Activated T-helper 17 cell treated with anti-CD3 and anti-CD28 coated beads, Interleukin-2, amount 50 U/mL, for 72 hours (primary cell): Measurements from ENCODE around the gene RSPO1. TPM values are rescaled to one million over a fixed set of nuclear protein-coding genes. Genes with fewer than 3 reads are reported as not detected.

Experiments
- ATAC-seq: fragments of 150-1000 bp; cut with Tn5 transposase; replicated peaks from 2 replicates; pipeline ENCODE4 v1.10.0; 2021; ENCODE audit warnings: mild to moderate bottlenecking, moderate library complexity
- H3K27ac Mint-ChIP-seq: one replicate; pipeline ENCODE4 v1.8.0; 2022; ENCODE audit warnings: mixed read lengths
- H3K27me3 Mint-ChIP-seq: one replicate; pipeline ENCODE4 v1.8.0; 2022; ENCODE audit warnings: mixed read lengths
- H3K36me3 Mint-ChIP-seq: one replicate; pipeline ENCODE4 v1.8.0; 2022; ENCODE audit warnings: low read depth, mild to moderate bottlenecking, mixed read lengths
- H3K4me1 Mint-ChIP-seq: one replicate; pipeline ENCODE4 v1.8.0; 2022; ENCODE audit warnings: mixed read lengths
- H3K4me3 Mint-ChIP-seq: one replicate; pipeline ENCODE4 v1.8.0; 2022; ENCODE audit warnings: mild to moderate bottlenecking, mixed read lengths
- H3K9me3 Mint-ChIP-seq: one replicate; pipeline ENCODE4 v1.8.0; 2022; ENCODE audit warnings: mixed read lengths
- total RNA-seq, 2 donors: library from RNA; stranded (reverse); gene quantifications; one replicate each; pipeline ENCODE4 v1.2.3, GENCODE V29; 2022

The RSPO1 gene
- total RNA-seq, 2 donors from 2014 or later = not detected

DNA sequence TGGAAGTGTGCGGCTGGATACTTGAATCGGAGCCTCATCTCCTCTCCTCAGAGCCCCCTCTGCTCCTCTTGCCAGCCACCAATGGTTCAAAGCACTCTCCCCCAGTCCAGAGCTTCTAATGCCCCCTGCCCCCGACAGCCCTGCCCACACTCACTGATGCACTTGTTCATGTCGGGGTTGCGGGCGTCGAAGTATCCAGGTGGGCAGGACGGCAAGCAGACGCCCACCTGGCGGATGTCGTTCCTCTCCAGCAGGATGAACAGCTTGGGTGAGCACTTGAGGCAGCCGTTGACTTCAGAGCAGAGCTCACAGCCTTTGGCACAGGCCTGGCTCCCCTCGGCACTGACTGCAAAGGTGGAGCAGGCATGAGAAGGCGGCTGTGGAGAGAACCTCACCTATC lies 18.4 kb downstream of the RSPO1 start:
- H3K4me3 Mint-ChIP-seq = no peak overlapping the region
- peaks cover 37% of the 10 kb centered on the region for H3K27me3 Mint-ChIP-seq
- H3K27ac Mint-ChIP-seq = no peak overlapping the region

DNA sequence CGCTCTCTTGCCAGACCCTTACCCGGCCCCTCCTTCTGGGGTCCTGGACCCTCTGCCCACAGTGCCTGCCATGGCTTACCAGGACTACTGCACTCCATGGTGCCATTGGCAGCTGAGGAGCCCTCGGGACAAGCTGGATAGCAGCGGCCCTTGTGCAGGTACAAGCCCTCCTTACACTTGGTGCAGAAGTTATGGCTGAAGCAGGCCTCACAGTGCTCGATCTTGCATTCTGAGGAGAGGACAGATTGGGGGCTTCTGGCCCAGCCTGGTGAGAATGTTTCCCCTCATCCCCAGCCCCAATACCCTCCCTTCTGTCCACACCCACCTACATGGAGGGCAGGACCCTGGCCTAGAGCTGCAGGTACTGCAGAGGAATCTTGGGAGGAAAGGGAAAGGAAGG lies 20.6 kb downstream of the RSPO1 start:
- H3K4me3 Mint-ChIP-seq = no peak overlapping the region
- H3K27ac Mint-ChIP-seq = no peak overlapping the region
- no peaks in the 10 kb centered on the region for H3K9me3 Mint-ChIP-seq
- no peaks in the 10 kb centered on the region for H3K36me3 Mint-ChIP-seq
- no peak for ATAC-seq
- H3K4me1 Mint-ChIP-seq = peaks cover 3% of the 10 kb centered on the region
- H3K27me3 Mint-ChIP-seq = peaks cover 31% of the 10 kb centered on the region

More for the DNA sequence above, 18.4 kb downstream of the RSPO1 start:
- ATAC-seq = no peak
- Mint-ChIP-seq H3K36me3 (no peaks in the 10 kb centered on the region), H3K9me3 (no peaks in the 10 kb centered on the region), H3K4me1 (peaks cover 3% of the 10 kb centered on the region)

- peaks cover 17% of the 10 kb centered on the region for H3K27me3 Mint-ChIP-seq
- ATAC-seq = no peak
- H3K4me1 Mint-ChIP-seq = no peaks in the 10 kb centered on the region
- H3K36me3 Mint-ChIP-seq = no peaks in the 10 kb centered on the region
- no peak overlapping the region for H3K4me3 Mint-ChIP-seq
- H3K9me3 Mint-ChIP-seq = no peaks in the 10 kb centered on the region
- no peak overlapping the region for H3K27ac Mint-ChIP-seq
These were observed 22.5 kb downstream of the RSPO1 start for GRCh38 chr1:37612186-37612585.

- ATAC-seq = no peak
- Mint-ChIP-seq H3K27ac (no peak overlapping the region), H3K36me3 (no peaks in the 10 kb centered on the region), H3K4me3 (no peak overlapping the region), H3K9me3 (no peaks in the 10 kb centered on the region), H3K27me3 (peaks cover 2% of the 10 kb centered on the region), H3K4me1 (no peaks in the 10 kb centered on the region)
These were observed 24.7 kb downstream of the RSPO1 start for GRCh38 chr1:37609994-37610393.

DNA sequence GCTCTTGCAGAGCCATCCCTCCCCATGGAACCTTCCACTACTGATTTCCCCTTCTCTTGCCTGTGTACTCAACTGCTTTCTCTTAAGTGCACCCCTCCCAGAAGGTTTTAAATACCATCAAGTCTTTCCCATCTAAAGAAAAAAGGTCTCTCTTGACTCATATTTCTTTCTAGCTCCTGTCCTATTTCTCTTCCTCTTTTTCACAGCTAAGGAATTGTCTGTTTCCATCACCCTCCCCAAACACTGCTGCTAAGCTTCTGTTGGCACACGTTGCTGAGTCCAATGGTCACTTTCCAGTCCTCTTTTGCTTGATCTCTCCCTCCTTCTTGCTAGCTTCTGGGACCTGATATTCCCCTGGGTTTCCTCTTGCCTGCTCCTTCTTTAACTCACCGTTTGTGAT lies 25.7 kb downstream of the RSPO1 start:
- H3K4me3 Mint-ChIP-seq = no peak overlapping the region
- H3K4me1 Mint-ChIP-seq = no peaks in the 10 kb centered on the region
- no peak for ATAC-seq
- H3K36me3 Mint-ChIP-seq = no peaks in the 10 kb centered on the region
- no peak overlapping the region for H3K27ac Mint-ChIP-seq
- no peaks in the 10 kb centered on the region for H3K9me3 Mint-ChIP-seq
- peaks cover 11% of the 10 kb centered on the region for H3K27me3 Mint-ChIP-seq

- Mint-ChIP-seq H3K4me1 (peaks cover 5% of the 10 kb centered on the region), H3K9me3 (no peaks in the 10 kb centered on the region), H3K27ac (no peak overlapping the region), H3K27me3 (peaks cover 11% of the 10 kb centered on the region), H3K36me3 (no peaks in the 10 kb centered on the region), H3K4me3 (no peak overlapping the region)
- ATAC-seq = no peak
These were observed 28.0 kb downstream of the RSPO1 start for GRCh38 chr1:37606481-37607263.

DNA sequence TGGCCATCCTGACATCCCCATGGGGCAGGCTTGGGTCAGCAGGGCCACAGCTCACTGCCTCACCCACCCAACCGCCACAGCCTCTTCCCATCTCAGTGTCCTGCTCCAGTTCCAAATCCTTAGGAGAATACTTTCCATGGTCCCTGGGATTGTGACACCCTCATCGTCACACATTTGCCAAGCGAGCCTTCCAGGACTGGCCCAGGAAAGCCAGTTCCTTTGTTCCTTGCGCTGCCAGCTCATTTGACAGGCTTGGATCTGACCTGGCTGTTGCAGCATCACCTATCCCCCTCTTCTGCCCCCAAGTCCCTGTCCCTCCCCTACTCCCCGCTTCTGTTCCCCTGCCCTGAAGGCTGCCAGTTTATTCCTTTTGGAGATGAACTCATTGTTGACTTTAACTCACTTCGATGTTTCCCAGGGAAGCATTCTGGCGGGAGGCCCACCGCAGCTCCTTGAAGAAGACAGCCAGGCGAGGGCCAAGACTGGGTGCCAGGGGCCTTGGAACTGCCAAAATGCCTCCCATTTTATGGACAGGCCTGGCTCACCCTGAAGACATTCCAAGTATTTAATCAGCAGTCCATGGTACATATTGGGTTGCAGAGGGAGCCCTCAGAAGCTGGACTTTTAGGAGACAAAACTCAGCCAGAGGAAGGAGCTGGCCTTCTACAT lies 28.8 kb downstream of the RSPO1 start:
- Mint-ChIP-seq H3K4me3 (no peak overlapping the region), H3K4me1 (peaks cover 5% of the 10 kb centered on the region), H3K36me3 (no peaks in the 10 kb centered on the region), H3K27ac (no peak overlapping the region), H3K27me3 (peaks cover 11% of the 10 kb centered on the region), H3K9me3 (no peaks in the 10 kb centered on the region)
- no peak for ATAC-seq

- H3K36me3 Mint-ChIP-seq = no peaks in the 10 kb centered on the region
- H3K4me3 Mint-ChIP-seq = no peak overlapping the region
- ATAC-seq = no peak
- H3K27ac Mint-ChIP-seq = no peak overlapping the region
- peaks cover 5% of the 10 kb centered on the region for H3K4me1 Mint-ChIP-seq
- H3K27me3 Mint-ChIP-seq = peaks cover 11% of the 10 kb centered on the region
- no peaks in the 10 kb centered on the region for H3K9me3 Mint-ChIP-seq
These were observed 29.5 kb downstream of the RSPO1 start for GRCh38 chr1:37605061-37605650.

DNA sequence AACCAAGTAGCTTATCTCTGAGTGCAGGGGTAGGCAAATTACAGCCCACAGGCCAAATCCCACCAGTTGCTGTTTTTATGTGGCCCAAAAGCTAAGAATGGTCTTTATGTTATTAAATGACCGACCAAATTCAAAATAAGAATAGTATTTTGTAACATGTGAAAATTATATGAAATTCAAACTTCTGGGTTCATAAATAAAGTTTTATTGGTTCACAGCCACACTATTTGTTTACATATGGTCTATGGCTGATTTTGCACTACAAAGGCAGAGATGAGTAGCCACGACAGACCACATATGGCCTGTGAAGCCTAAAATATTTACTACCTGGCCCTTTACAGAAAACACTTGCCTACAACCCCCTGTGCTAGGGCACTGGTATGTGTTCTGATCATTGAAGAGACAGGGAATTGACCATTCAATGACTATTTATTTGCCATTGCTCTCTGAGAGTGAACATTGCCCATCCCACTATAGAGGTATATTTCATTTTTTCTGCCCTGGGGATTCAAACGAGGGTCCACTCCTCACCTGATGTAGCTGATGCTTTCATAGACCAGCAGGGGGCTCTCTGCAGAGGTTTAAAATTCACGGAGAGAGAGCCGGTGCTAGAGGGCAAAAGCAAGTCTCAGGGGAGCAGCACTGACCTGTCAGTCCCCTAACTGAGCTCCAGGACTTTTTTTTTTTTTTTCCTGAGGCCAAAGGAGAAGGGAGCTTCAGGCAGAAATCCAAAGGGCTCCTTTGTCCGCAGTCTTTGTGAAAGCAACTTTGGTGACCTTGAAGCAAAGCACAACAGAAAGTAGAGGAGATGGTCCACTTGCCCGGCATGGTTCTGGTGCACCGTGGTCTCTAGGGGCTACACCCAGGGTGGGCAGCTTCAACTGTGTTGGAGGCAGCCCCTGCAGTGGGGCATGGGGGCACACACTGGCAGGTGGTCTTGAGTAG lies 31.7 kb downstream of the RSPO1 start:
- H3K4me1 Mint-ChIP-seq = peaks cover 5% of the 10 kb centered on the region
- no peaks in the 10 kb centered on the region for H3K9me3 Mint-ChIP-seq
- H3K27ac Mint-ChIP-seq = no peak overlapping the region
- H3K36me3 Mint-ChIP-seq = no peaks in the 10 kb centered on the region
- ATAC-seq = peak; percentile 44
- no peak overlapping the region for H3K4me3 Mint-ChIP-seq
- peaks cover 11% of the 10 kb centered on the region for H3K27me3 Mint-ChIP-seq

DNA sequence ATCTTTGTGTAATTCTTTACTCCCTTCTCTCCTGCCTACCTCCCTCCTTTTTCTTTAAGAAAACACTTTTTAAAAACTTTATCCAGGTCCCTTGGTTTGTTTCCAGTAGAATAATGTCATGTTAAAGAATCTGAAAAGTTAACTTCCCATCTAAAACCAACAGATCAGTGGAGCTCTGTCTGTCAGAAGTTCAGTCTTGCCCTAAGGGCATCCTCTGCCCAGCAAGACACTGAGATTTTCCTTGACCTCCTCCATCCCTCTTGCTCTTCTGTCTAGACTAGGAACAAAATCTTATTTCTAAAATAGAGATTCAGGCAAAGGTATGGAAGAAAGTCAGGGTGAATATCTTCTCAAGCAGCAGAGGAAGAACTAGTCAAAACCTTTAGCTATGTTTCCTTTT lies 33.3 kb downstream of the RSPO1 start:
- Mint-ChIP-seq H3K36me3 (no peaks in the 10 kb centered on the region), H3K27me3 (peaks cover 11% of the 10 kb centered on the region), H3K4me3 (no peak overlapping the region), H3K4me1 (peaks cover 8% of the 10 kb centered on the region), H3K27ac (no peak overlapping the region), H3K9me3 (no peaks in the 10 kb centered on the region)
- ATAC-seq = no peak

DNA sequence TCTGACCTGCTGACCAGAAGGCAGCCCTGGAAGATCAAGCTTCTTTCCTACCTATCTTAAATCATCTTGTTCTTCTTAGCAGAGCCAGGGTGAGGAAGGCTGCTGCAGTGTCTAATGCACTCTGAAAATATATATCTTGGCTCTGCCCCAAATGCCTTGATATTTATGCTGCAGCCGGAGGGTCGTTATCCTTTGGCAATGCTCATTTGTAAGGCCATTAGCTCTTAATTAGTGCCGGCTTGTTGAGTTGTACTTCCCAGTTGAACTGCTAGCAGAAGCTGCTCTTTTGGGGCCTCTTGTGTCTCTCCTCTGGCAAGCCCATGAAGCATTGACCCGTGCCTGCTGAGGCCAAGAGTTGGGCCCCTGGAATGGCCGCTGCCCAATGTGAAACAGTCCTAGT lies 34.8 kb downstream of the RSPO1 start:
- Mint-ChIP-seq H3K9me3 (no peaks in the 10 kb centered on the region), H3K4me1 (peaks cover 18% of the 10 kb centered on the region), H3K27me3 (peaks cover 10% of the 10 kb centered on the region), H3K4me3 (no peak overlapping the region), H3K27ac (no peak overlapping the region), H3K36me3 (peaks cover 10% of the 10 kb centered on the region)
- no peak for ATAC-seq

GRCh38 chr1:37596182-37596667 lies 38.5 kb downstream of the RSPO1 start:
- Mint-ChIP-seq H3K9me3 (no peaks in the 10 kb centered on the region), H3K4me1 (peaks cover 19% of the 10 kb centered on the region), H3K36me3 (peaks cover 41% of the 10 kb centered on the region), H3K4me3 (peak overlapping the region; percentile 100), H3K27ac (peak overlapping the region; percentile 100), H3K27me3 (no peaks in the 10 kb centered on the region)
- ATAC-seq = peak; percentile 26

DNA sequence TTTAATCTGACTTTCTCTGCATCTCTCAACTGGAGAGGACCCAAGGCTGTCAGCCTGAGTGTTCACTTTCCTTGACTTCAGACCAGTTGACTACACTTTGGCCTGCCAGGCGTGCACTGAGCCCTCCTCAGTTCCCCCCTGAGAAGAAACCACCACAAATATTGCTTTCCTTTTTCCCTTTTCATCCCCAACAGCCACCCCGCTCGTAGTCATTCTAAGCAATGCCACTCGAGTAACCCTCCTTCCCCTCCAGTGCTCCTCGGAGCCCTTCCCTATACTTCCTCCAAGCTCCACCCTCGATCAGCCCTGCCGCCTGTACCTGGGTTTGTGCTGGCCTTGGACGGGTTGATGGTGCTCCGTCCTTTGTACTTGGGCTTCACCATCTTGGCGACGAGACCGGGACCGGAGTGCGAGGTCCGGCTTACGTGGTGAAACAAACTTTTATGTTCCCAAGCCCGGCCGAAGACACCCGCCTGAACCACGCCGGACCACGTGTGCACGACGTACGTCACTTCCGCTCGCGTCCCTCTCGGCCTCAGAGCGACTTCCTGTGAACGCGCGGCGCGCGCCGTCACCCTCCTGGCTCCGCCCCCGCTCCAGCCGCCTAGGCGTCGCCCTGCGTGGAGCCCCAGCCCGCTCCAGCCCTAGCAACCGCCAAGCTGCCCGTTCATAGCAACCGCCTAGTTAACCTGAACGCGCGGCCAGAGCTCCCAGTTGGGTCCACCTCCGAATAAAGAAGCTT lies 39.1 kb downstream of the RSPO1 start, which contains the start of gene GNL2:
Gene GNL2, minus strand, starts transcription at position 498 of the 742 bp plus-strand sequence. Its CDS starts 115 bp downstream, at position 383.
- H3K27me3 Mint-ChIP-seq = no peaks in the 10 kb centered on the region
- H3K36me3 Mint-ChIP-seq = peaks cover 47% of the 10 kb centered on the region
- no peaks in the 10 kb centered on the region for H3K9me3 Mint-ChIP-seq
- H3K27ac Mint-ChIP-seq = peak within 1 kb of the TSS; percentile 100
- peak within 1 kb of the TSS; percentile 100 for H3K4me3 Mint-ChIP-seq
- ATAC-seq = peak; percentile 99
- peaks cover 19% of the 10 kb centered on the region for H3K4me1 Mint-ChIP-seq
